Measurements from ENCODE around the gene KCNJ12.

KCNJ12 gene

DNA sequence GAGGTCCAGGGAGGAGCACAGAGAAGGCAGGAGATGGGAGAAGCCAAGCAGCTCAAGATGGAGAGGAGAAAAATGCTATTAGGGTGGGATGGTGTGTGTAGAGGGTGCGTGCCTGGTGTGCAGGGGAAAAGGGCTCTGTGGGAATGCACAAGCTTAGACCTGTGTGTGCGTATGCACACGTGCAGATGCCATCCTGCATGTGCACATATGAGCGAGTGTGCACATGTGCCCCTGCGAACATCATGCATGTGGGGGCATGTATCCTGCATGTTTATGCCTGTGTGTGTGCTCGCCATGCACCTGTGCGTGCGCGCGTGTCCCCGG, 438 bp upstream of the KCNJ12 start:
- DNase-seq (ENCODE audit: extremely low read depth, insufficient read length) = peak; percentile 35

DNA sequence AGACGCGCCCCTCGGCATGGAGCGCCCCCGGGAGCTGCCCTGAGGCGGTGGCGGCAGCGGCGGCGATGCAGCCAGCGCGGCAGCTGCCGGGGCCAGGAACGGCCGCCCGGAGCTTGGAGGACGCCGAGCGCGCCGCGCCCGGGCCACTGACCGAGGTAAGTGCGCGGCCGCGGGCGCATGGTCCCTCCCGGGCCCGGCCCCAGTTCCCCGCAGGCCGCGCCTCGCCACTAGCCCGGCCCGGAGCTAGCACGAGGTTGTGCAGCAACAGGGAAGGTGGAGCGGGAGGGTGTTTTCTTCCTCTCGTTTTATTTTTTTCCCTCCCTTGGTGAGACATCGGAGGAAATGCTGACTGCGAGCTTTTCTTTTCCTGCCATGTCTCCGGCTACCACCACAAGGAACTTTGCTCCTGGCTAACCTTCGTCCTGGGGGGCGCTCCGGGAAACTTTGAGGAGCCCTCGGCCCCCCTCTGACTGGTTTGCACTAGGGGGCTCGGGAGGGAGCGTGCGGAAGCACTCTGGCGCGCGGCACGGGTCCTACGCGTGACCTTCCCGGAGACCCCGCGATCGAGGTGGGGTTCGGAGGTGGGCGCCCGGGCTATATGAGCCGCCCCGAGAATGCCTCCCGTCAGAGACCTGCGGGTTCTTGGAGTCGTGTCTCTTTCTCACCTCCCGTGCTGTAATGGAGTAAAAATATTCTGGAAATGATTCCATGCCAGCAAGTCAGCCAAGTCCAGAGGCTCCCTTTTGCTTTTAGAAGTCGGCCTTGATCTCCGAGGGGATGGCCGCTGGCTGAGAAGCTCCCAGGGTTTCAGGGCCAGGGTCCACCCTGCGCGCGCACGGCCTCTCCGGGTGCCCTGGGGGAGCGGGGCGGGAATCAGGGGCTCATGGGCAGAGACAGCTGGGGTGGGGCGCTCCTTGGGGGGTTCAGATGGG, 868 bp downstream of the KCNJ12 start:
- TF ChIP-seq, protein P1, sequence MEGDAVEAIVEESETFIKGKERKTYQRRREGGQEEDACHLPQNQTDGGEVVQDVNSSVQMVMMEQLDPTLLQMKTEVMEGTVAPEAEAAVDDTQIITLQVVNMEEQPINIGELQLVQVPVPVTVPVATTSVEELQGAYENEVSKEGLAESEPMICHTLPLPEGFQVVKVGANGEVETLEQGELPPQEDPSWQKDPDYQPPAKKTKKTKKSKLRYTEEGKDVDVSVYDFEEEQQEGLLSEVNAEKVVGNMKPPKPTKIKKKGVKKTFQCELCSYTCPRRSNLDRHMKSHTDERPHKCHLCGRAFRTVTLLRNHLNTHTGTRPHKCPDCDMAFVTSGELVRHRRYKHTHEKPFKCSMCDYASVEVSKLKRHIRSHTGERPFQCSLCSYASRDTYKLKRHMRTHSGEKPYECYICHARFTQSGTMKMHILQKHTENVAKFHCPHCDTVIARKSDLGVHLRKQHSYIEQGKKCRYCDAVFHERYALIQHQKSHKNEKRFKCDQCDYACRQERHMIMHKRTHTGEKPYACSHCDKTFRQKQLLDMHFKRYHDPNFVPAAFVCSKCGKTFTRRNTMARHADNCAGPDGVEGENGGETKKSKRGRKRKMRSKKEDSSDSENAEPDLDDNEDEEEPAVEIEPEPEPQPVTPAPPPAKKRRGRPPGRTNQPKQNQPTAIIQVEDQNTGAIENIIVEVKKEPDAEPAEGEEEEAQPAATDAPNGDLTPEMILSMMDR (IDR thresholded peaks at IDR 0.05; ENCODE audit: insufficient read depth, low read length, poor library complexity, severe bottlenecking) = no peak
- no peaks in the 10 kb centered on the region; the same call in none of the 2 replicates for H3K27me3 ChIP-seq (replicated peaks; ENCODE audit: control insufficient read depth, insufficient read depth, low read length)
- no peak overlapping the region for H3K4me3 ChIP-seq (replicated peaks; ENCODE audit: low read depth, low read length)
- H3K36me3 ChIP-seq (ENCODE audit: control insufficient read depth, insufficient read depth, low read length) = no peaks in the 10 kb centered on the region
- no peak for DNase-seq (ENCODE audit: extremely low read depth, insufficient read length)

More for the DNA sequence above, 438 bp upstream of the KCNJ12 start:
- Histone ChIP-seq H3K27me3 (replicated peaks; ENCODE audit: control insufficient read depth, insufficient read depth, low read length) (no peaks in the 10 kb centered on the region; the same call in none of the 2 replicates), H3K4me3 (replicated peaks; ENCODE audit: low read depth, low read length) (no peak overlapping the region), H3K36me3 (ENCODE audit: control insufficient read depth, insufficient read depth, low read length) (no peaks in the 10 kb centered on the region)
- TF ChIP-seq, protein P1 (IDR thresholded peaks at IDR 0.05; ENCODE audit: insufficient read depth, low read length, poor library complexity, severe bottlenecking) = no peak

DNA sequence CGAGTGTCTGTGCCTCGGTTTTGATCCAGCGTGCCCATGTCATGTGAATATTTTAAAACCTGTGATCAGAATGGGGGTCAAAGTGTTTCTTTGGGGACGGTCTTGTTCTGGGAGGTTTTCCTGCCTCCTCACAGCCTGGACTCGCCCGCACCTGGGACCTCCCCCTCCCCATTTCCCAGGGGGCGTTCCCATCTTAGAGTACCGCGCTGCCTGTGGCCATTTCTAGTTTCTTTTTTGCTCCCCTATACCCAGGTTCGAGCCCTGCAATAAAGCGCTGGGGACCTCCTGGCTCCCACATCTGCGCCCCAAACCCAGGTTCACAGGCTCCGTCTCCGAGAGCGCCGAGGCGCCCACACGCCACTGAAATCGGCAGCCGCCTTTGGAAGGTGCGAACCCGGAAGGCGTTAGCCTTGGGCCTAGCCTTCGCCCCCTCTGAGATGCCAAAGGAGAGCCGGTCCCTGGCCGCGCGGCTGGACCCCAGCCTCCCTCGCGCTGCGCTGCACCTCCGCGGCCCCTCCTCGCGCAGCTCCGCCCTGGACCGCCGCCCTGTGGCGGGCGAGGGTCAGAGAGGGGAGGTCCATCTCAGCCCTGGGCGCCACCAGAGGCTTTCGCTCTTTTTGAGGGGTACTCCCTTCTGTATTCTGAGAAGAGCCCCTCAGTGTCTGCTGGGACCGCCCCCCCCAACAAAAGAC, 1.7 kb downstream of the KCNJ12 start:
- no peak for DNase-seq (ENCODE audit: extremely low read depth, insufficient read length)
- Histone ChIP-seq H3K4me3 (replicated peaks; ENCODE audit: low read depth, low read length) (no peak overlapping the region), H3K36me3 (ENCODE audit: control insufficient read depth, insufficient read depth, low read length) (no peaks in the 10 kb centered on the region), H3K27me3 (replicated peaks; ENCODE audit: control insufficient read depth, insufficient read depth, low read length) (no peaks in the 10 kb centered on the region; the same call in none of the 2 replicates)
- TF ChIP-seq, protein P1 (IDR thresholded peaks at IDR 0.05; ENCODE audit: insufficient read depth, low read length, poor library complexity, severe bottlenecking) = no peak

DNA sequence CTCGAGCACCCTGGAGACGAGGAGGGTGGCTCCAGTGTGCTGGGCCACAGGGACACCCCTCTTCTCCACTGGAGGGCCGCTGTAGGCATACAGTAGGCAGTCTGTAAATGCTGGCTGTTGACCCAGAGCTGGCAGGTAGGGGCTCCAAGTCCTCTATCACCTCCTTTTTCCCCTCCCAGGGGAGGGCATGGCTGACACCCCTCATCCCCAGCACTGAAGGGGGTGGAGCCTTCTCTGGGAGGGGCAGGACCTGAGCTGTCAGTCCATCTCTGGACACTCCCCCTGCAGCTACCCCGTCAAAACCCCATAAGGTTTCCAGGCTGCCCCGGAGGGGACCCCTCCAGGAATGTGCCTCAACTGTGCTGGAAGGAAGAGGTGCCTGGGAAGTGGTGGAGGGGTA, 2.4 kb downstream of the KCNJ12 start:
- no peak for DNase-seq (ENCODE audit: extremely low read depth, insufficient read length)

DNA sequence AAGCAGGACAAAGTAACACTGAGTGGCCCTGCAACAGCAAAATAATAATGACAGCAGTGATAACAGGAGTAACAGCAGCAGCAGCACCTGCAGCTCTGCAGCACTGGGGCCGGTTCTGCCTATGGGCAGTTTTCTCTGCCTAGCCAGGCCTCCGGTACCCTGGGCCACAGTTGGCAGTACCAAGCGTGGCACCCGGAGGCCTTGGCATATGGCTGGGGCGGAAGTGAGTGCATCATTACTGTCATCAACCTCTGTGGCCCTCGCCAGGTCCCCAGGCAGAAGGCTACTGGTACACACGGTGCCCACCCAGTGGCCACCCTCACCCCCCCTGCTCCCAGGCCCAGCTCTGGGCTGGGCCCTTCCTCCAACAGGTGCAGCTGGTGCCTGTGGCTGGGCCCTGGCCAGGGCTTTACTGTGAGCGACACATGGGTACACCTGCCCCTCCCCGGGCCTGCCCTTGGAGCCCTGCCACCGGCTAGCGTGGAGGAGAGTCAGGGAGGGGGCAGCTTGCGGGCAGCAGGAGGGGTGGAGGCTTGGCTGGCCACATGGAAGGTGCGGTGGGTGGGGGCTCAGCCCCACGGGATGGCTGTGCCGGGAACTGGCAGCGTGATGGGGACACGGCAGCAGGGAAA, 3.0 kb downstream of the KCNJ12 start:
- DNase-seq (ENCODE audit: extremely low read depth, insufficient read length) = no peak
- no peaks in the 10 kb centered on the region for H3K36me3 ChIP-seq (ENCODE audit: control insufficient read depth, insufficient read depth, low read length)
- no peak overlapping the region for H3K4me3 ChIP-seq (replicated peaks; ENCODE audit: low read depth, low read length)
- TF ChIP-seq, protein P1 (IDR thresholded peaks at IDR 0.05; ENCODE audit: insufficient read depth, low read length, poor library complexity, severe bottlenecking) = no peak
- H3K27me3 ChIP-seq (replicated peaks; ENCODE audit: control insufficient read depth, insufficient read depth, low read length) = no peaks in the 10 kb centered on the region; the same call in none of the 2 replicates

More for the DNA sequence above, 2.4 kb downstream of the KCNJ12 start:
- H3K4me3 ChIP-seq (replicated peaks; ENCODE audit: low read depth, low read length) = no peak overlapping the region
- TF ChIP-seq, protein P1 (IDR thresholded peaks at IDR 0.05; ENCODE audit: insufficient read depth, low read length, poor library complexity, severe bottlenecking) = no peak
- no peaks in the 10 kb centered on the region for H3K36me3 ChIP-seq (ENCODE audit: control insufficient read depth, insufficient read depth, low read length)
- H3K27me3 ChIP-seq (replicated peaks; ENCODE audit: control insufficient read depth, insufficient read depth, low read length) = no peaks in the 10 kb centered on the region; the same call in none of the 2 replicates

All from GM06990 (cell line).